ENCODE data around the gene SGCD.

DNA sequence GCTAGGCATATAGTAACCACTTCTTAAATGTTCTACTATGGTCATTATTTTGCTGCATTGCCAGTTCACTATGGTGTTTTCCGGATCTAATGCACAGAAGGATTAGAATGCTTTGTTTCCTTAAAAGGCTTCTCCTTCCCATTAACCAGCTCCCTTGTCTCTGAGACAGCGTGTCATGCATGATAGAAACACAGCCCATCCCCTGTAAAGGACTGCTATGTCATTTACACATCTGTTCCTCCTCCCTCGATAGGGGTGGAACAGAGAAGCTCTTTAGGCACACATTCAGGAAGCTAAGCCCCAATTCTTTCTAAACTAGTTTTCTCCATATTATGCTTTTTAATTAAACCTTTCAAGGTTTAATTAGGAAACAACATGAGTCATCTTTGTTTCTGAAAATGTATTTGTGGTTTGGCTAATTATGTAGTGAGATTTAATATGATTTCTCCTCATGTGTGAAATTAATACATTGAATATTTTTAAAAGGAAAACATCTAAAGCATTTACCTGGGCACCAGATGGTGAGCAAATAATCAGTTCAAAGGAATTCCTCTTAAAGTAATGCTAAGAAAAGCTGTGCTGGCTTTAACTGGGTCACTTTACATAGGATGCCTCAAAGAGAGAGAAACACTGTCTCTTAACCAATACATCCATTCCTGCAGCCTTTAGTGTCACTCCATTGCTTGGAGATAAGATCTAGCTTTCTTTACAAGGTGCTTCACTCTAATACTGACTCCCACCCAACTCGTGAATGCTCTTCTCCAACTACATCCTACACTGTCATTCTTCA lies 389.8 kb downstream of the SGCD start:
- TF ChIP-seq, protein P1, sequence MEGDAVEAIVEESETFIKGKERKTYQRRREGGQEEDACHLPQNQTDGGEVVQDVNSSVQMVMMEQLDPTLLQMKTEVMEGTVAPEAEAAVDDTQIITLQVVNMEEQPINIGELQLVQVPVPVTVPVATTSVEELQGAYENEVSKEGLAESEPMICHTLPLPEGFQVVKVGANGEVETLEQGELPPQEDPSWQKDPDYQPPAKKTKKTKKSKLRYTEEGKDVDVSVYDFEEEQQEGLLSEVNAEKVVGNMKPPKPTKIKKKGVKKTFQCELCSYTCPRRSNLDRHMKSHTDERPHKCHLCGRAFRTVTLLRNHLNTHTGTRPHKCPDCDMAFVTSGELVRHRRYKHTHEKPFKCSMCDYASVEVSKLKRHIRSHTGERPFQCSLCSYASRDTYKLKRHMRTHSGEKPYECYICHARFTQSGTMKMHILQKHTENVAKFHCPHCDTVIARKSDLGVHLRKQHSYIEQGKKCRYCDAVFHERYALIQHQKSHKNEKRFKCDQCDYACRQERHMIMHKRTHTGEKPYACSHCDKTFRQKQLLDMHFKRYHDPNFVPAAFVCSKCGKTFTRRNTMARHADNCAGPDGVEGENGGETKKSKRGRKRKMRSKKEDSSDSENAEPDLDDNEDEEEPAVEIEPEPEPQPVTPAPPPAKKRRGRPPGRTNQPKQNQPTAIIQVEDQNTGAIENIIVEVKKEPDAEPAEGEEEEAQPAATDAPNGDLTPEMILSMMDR (IDR thresholded peaks at IDR 0.05), result no peak
- TF ChIP-seq POLR2A (IDR thresholded peaks at IDR 0.05), result no peak

All from uterus (tissue), 2 donors.